ENCODE data around the gene SLC47A2. TPM values are rescaled to one million over a fixed set of nuclear protein-coding genes. Genes with fewer than 3 reads are reported as not detected.
"Not testable (repeated sequence)": the region's sequence is repeated elsewhere in the genome, so short reads cannot be mapped to it uniquely, and the experiment has no call there.

Gene SLC47A2, protein sequence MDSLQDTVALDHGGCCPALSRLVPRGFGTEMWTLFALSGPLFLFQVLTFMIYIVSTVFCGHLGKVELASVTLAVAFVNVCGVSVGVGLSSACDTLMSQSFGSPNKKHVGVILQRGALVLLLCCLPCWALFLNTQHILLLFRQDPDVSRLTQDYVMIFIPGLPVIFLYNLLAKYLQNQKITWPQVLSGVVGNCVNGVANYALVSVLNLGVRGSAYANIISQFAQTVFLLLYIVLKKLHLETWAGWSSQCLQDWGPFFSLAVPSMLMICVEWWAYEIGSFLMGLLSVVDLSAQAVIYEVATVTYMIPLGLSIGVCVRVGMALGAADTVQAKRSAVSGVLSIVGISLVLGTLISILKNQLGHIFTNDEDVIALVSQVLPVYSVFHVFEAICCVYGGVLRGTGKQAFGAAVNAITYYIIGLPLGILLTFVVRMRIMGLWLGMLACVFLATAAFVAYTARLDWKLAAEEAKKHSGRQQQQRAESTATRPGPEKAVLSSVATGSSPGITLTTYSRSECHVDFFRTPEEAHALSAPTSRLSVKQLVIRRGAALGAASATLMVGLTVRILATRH
- total RNA-seq, result not detected in 2 replicates

DNA sequence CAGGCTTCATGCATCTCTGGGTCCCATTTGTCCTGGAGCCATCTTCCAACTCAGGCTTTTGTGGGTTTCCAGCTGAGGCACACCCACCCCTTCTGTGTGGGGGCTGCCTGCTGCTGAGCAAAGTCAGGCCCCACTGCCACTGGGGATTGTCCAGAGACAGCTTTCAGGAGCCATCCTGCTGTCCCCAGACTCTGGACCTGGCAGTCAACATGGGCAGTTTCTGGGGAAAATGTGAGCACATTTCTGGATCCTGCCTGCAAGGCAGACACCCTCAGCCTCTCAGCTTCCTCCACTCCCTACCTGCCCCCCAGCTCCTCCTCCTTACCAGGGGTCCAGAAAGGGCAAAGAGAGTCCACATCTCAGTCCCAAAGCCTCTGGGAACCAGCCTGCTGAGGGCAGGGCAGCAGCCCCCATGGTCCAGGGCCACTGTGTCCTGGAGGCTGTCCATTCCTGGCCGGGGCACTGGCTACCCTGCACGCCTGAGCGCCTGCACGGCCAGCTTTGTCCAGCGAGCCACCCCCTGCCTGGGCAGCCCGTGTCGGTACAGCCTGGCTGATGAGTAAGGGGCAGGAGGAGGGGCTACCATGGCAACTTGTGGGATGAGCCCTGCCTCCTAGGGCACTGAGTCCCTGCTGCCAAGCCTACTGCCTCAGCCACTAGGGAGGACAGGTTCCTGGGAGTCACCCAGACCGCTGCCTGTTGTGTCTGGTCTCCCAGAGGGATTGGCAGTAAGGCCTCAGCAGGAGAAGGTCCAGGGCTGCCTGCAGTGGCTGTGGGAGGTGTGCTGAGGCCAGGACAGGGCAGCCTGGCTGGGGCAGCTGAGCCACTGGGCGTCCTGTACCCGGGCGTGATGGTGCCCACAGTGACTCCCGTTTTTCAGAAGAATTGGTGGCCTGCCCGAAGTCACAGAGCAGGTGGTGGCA lies at the start of gene SLC47A2:
Gene SLC47A2, minus strand, starts transcription at position 477 of the 923 bp plus-strand sequence. Its CDS starts 29 bp downstream, at position 448.
- Histone ChIP-seq H3K4me2 (ENCODE audit: insufficient read depth, low read length) (no peak within 1 kb of the TSS), H3K4me3 (ENCODE audit: insufficient read depth, low read length) (no peak within 1 kb of the TSS), H4K20me1 (ENCODE audit: insufficient read depth, low read length) (no peaks in the 10 kb centered on the region), H2AFZ (ENCODE audit: low read length) (no peak within 1 kb of the TSS), H3K4me1 (ENCODE audit: insufficient read depth, low read length) (no peaks in the 10 kb centered on the region), H3K79me2 (ENCODE audit: insufficient read depth, low read length) (no peaks in the 10 kb centered on the region), H3K36me3 (ENCODE audit: insufficient read depth, low read length) (no peaks in the 10 kb centered on the region), H3K9me3 (ENCODE audit: low read depth, low read length) (no peaks in the 10 kb centered on the region), H3K27ac (ENCODE audit: low read depth, low read length) (no peak within 1 kb of the TSS), H3K27me3 (ENCODE audit: insufficient read depth, low read length) (no peaks in the 10 kb centered on the region)
- TF ChIP-seq, protein P1, sequence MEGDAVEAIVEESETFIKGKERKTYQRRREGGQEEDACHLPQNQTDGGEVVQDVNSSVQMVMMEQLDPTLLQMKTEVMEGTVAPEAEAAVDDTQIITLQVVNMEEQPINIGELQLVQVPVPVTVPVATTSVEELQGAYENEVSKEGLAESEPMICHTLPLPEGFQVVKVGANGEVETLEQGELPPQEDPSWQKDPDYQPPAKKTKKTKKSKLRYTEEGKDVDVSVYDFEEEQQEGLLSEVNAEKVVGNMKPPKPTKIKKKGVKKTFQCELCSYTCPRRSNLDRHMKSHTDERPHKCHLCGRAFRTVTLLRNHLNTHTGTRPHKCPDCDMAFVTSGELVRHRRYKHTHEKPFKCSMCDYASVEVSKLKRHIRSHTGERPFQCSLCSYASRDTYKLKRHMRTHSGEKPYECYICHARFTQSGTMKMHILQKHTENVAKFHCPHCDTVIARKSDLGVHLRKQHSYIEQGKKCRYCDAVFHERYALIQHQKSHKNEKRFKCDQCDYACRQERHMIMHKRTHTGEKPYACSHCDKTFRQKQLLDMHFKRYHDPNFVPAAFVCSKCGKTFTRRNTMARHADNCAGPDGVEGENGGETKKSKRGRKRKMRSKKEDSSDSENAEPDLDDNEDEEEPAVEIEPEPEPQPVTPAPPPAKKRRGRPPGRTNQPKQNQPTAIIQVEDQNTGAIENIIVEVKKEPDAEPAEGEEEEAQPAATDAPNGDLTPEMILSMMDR (IDR thresholded peaks at IDR 0.05; ENCODE audit: extremely low read depth, low read depth, low read length), result no peak
- peak; percentile 88 for DNase-seq (ENCODE audit: insufficient read length, low spot score, missing footprints)

DNA sequence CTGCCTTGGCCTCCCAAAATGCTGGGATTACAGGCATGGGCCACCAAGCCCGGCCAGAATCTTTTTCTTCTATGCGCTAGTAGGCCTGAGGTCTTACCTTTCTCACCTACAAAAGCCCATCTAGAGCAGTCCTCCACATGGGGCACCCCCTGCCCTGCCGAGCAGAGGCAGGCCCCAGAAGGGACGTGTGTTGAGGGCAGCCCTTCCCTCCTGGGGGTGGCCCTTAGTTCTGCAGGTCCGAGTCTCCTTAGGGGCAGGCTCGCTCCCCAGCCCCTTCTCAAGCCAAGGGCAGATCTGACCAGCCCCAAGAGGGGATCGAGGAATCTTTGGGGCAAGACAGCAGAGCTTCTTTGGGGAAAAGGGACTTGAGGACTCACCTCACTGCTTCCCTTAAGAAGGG lies 49.6 kb upstream of the SLC47A2 start:
- H3K4me1 ChIP-seq (ENCODE audit: insufficient read depth, low read length), result peaks cover 16% of the 10 kb centered on the region
- H3K4me2 ChIP-seq (ENCODE audit: insufficient read depth, low read length), result no peak overlapping the region
- no peaks in the 10 kb centered on the region for H4K20me1 ChIP-seq (ENCODE audit: insufficient read depth, low read length)
- no peak overlapping the region for H3K4me3 ChIP-seq (ENCODE audit: insufficient read depth, low read length)
- no peaks in the 10 kb centered on the region for H3K36me3 ChIP-seq (ENCODE audit: insufficient read depth, low read length)
- no peaks in the 10 kb centered on the region for H3K27me3 ChIP-seq (ENCODE audit: insufficient read depth, low read length)
- no peaks in the 10 kb centered on the region for H3K79me2 ChIP-seq (ENCODE audit: insufficient read depth, low read length)
- no peaks in the 10 kb centered on the region for H3K9me3 ChIP-seq (ENCODE audit: low read depth, low read length)
- TF ChIP-seq, protein P1 (IDR thresholded peaks at IDR 0.05; ENCODE audit: extremely low read depth, low read depth, low read length), result no peak
- H2AFZ ChIP-seq (ENCODE audit: low read length), result no peak overlapping the region
- no peak for DNase-seq (ENCODE audit: insufficient read length, low spot score, missing footprints)
- no peak overlapping the region for H3K27ac ChIP-seq (ENCODE audit: low read depth, low read length)

DNA sequence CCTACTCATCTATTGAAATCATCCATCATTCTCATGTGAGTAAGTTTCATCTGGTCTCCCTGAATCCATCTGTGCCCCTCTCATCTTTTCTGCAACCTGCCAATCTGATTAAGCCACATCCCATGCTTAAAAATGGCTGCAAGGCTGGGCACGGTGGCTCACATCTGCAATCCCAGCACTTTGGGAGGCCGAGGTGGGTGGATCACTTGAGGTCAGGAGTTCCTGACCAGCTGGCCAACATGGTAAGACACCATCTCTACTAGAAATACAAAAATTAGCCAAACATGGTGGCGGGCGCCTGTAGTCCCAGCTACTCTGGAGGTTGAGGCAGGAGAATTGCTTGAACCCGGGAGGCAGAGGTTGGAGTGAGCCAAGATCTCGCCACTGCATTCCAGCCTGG lies 47.6 kb upstream of the SLC47A2 start:
- not testable (repeated sequence) for DNase-seq (ENCODE audit: insufficient read length, low spot score, missing footprints); H4K20me1 ChIP-seq (ENCODE audit: insufficient read depth, low read length); H3K4me2 ChIP-seq (ENCODE audit: insufficient read depth, low read length); H3K36me3 ChIP-seq (ENCODE audit: insufficient read depth, low read length); H3K4me1 ChIP-seq (ENCODE audit: insufficient read depth, low read length); H3K4me3 ChIP-seq (ENCODE audit: insufficient read depth, low read length); H3K27ac ChIP-seq (ENCODE audit: low read depth, low read length); H2AFZ ChIP-seq (ENCODE audit: low read length); H3K9me3 ChIP-seq (ENCODE audit: low read depth, low read length); H3K79me2 ChIP-seq (ENCODE audit: insufficient read depth, low read length); H3K27me3 ChIP-seq (ENCODE audit: insufficient read depth, low read length)

DNA sequence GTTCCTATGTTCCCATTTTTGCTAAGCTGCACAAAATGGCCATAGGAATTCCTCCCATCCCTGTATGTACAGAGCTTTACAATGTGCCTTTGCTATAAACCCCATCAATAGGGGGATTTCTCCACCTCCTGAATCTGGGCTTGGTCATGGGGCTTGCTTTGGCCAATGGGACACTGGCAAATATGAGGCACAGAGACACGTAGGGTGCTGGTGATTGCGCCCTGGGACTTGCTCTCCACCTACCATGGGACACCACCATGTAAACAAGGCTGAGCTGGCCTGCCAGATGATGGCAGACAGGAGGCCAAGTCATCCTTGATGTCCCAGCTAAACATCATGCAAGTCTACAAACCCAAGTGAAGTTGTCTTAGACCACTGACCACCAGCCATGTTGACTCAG lies 47.0 kb upstream of the SLC47A2 start:
- Histone ChIP-seq H3K4me3 (ENCODE audit: insufficient read depth, low read length) (no peak overlapping the region), H3K36me3 (ENCODE audit: insufficient read depth, low read length) (no peaks in the 10 kb centered on the region), H2AFZ (ENCODE audit: low read length) (no peak overlapping the region), H4K20me1 (ENCODE audit: insufficient read depth, low read length) (no peaks in the 10 kb centered on the region), H3K4me2 (ENCODE audit: insufficient read depth, low read length) (no peak overlapping the region), H3K27ac (ENCODE audit: low read depth, low read length) (no peak overlapping the region), H3K9me3 (ENCODE audit: low read depth, low read length) (no peaks in the 10 kb centered on the region), H3K79me2 (ENCODE audit: insufficient read depth, low read length) (no peaks in the 10 kb centered on the region), H3K27me3 (ENCODE audit: insufficient read depth, low read length) (no peaks in the 10 kb centered on the region), H3K4me1 (ENCODE audit: insufficient read depth, low read length) (peaks cover 4% of the 10 kb centered on the region)
- TF ChIP-seq, protein P1 (IDR thresholded peaks at IDR 0.05; ENCODE audit: extremely low read depth, low read depth, low read length), result no peak
- DNase-seq (ENCODE audit: insufficient read length, low spot score, missing footprints), result no peak

All from osteoblast (primary cell).